ENCODE results near the gene TMEM178B.

DNA sequence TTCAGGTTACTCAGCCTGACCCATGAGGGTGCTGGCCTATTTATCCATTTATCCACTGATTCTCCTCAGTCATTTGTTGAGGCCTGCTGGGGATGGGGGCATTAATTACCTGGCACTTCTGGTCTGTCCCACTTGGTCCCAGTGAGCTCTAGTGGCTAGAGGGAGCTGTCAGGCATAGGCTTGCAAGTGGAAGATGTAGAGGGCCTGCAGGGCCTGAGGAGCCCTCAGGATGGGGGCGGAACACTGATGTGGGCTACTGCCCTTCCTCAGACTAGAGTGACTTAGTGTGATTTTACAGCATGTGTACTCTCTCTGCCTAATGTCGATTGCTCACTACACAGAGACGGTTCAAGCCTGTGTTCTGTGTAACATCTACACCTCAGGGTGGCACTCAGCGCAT lies 45.3 kb downstream of the TMEM178B start:
- TF ChIP-seq REST (IDR thresholded peaks at IDR 0.05; ENCODE audit: insufficient read depth in 1 of 2, low read depth in 2 of 2, low read length in 2 of 2), result no peak
- TF ChIP-seq SIN3A (IDR thresholded peaks at IDR 0.05; ENCODE audit: borderline replicate concordance, insufficient read depth, low read length), result no peak
- TF ChIP-seq TAF1 (IDR thresholded peaks at IDR 0.05; ENCODE audit: borderline replicate concordance, insufficient read depth, low read length), result no peak
- TF ChIP-seq POLR2AphosphoS5 (IDR thresholded peaks at IDR 0.05; ENCODE audit: low read depth, low read length), result no peak
- TF ChIP-seq FOXP2 (optimal IDR thresholded peaks at IDR 0.05; ENCODE audit: borderline replicate concordance, extremely low read depth, extremely low read length, insufficient read depth), result no peak

Measured in PFSK-1 (cell line).